ENCODE data around the gene DCAF5.
"Not testable (repeated sequence)": the region's sequence is repeated elsewhere in the genome, so short reads cannot be mapped to it uniquely, and the experiment has no call there.

Gene DCAF5

DNA sequence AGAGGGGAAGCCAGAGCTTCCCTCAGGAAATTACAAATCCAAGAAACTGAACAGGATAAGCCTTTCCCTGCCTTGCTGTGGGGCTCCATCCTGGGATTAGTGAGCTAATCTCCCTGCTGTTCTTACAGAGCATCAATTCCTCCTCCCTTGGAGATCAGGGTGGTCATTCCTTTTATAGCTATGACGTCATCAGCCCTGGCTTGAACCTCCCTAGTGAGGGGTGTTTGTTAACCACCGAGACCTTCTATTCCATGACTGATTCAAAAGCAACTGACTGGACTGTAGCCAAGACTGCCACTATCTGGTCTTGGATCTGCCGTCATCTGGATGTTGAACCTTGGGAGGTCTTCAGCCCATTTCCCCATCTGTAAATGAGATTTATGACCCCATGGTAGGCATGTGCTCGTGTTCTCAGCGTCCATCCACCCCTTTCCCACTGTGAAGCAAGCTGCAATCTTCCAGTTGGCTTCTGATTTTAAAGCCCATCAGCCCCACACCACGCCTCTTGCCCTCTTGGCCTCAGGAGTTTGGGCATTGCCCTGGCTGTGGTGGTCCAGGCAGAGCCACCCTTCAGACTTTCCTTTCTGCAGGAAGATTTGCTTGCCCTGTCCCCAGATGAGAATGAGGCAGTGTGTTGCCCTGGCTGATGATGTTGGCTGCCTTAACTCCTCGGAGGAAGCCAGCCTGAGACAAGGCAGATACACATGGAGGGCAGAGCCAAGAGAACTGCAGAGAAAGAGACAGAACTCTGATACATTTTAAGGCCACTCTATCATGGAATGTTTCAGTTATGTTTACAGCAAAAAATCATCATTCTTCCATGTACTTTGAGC lies 114.2 kb downstream of the DCAF5 start:
- no peak for DNase-seq

DNA sequence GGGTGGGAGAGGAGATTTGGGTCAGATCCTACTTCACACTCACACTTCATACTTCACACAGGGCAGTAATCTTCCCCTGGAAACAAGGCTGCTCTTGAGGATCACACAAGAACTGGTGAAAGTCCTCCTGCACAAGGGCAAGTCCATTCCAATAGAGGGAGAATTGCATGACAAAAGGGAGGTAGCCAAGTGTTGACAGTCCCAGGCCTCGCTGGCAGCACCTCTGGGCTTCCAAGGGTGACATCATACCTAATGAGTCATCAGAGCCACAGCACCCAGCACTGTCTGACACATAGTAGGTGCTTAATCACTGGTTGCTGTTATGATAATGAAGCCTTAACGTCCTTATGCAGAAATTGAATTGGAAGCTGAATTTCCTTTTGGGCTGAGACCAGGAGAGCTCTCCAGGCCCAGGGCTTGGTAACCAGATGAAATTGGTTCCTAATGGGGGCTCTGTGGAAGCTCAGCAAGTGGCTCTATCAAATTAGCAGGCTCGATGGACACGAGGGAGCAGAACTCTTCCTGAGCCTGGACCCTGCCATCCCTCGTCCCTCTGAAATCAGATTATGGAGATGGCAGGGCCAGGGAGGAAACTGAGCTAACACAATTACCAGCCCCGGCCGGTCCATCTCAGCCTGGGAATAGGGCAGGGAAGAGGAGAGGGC lies 115.0 kb downstream of the DCAF5 start:
- no peak for DNase-seq

GRCh38 chr14:69036757-69037506 lies 116.0 kb downstream of the DCAF5 start:
- no peak for DNase-seq

DNA sequence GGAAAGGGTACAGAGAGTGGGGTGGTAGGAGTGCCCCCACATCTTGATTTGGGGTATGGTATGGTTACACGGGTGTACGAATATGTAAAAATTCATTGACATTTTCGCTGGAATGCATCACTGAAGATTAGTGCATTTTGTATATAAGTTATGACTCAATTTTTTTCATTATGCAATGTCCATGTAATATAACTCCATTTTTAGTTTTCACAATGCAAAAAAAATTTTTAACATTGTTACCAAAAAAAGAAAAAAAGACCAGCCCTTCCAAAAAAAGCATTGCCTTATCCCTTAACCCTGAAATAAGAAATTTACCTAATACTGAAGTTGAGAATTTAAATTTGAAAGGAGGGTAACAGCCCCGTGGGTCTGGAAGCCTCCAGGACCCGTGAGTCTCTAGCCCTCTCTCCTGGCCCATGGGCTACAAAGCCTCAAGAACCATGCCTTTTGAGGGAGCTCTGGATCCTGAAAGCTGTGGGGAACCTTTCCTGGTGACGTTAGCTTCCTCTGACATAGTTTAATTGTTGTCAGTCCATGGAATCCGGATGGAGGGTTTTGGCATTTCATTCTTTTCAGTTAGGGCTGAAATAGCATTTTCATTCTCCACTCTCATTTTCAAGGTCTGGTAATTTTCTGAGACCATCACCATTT lies 118.2 kb downstream of the DCAF5 start:
- no peak for DNase-seq

DNA sequence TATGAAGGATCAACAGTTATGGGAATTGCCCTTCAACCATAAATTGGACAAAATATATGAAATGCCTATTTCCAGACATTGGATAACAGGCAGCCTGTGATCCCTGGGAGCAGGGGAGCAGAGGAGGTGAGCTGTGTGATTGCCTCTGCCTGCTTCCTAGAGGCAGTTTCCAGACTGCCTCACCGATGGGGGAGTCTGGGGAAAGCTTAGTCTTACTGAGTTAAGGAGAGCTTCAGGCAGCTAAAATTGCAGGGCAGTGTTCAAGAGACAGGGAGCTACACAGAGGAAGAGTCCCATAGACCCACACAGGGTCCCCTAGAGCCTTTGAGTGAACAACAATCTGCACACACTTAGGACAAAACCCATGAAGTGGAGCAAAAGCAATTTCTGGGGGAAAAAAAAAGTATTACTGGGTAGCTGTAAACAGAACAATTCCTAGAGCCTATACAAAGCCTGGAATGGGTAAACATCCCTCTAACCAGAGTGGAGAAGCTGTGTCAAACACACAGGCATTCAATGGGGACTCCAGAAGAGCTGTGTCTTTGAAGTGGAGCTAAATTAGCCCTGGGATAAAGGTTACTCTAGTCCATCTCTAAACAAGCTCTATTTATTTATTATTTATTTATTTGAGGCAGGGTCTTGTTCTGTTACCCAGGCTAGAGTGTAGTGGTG lies 125.5 kb downstream of the DCAF5 start:
- no peak for DNase-seq

- DNase-seq = no peak
Observed at GRCh38 chr14:69023035-69023434, 129.9 kb downstream of the DCAF5 start.

DNA sequence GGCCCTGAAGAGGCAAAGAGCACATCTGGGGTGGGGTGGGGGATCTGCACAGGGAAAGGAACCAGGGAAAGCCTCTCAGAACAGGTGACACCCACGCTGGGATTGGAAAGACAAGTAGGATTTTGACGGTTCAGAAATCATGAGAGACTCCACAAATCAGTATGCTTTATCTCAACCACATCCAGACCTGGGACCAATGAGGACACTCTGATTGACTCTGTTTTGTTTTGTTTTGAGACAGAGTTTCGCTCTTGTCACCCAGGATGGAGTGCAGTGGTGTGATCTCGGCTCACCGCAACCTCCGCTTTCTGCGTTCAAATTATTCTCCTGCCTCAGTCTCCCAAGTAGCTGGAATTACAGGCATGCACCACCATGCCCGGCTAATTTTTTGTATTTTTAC lies 130.8 kb downstream of the DCAF5 start:
- not testable (repeated sequence) for DNase-seq

DNA sequence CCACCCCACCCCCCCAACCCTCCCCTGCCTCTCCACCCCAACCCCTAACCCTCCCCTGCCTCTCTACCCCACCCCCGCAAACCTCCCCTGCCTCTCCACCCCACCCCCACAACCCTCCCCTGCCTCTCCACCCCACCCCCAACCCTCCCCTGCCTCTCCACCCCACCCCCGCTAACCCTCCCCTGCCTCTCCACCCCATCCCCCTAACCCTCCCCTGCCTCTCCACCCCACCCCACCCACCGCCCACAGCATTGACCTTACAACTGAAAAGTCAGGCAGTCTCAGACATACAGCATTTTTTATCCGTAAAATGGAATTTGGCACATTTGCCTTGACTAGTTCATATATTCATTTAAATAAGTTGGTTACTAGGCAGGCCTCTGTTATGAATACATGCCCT lies 135.2 kb downstream of the DCAF5 start:
- DNase-seq = no peak

DNA sequence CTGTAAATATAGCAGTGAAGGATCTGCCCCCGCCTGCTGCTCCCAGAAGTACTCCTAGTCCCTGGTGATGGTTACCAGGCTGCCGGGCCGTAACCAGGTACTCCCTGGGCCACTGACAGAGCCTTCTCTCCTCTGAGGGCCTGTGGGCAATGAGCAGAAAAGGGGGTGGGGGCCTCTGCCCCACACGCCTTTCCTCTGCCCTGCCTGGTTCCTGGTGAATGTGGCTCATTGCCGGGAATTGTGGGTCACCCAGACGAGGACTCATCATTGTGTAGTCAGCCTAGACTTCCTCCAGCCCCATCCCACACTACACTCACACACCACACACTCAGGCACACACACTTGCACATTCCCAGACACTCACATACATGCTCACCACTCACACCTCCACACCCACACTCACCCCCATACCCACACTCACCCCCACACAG lies 138.1 kb downstream of the DCAF5 start:
- DNase-seq = peak; percentile 34

GRCh38 chr14:69013943-69014782 lies 138.8 kb downstream of the DCAF5 start:
- DNase-seq = peak; percentile 43

- DNase-seq = peak; percentile 13
Observed at GRCh38 chr14:69012256-69012953, 140.5 kb downstream of the DCAF5 start.

- peak; percentile 45 for DNase-seq
Observed at GRCh38 chr14:69010648-69011047, 142.3 kb downstream of the DCAF5 start.

DNA sequence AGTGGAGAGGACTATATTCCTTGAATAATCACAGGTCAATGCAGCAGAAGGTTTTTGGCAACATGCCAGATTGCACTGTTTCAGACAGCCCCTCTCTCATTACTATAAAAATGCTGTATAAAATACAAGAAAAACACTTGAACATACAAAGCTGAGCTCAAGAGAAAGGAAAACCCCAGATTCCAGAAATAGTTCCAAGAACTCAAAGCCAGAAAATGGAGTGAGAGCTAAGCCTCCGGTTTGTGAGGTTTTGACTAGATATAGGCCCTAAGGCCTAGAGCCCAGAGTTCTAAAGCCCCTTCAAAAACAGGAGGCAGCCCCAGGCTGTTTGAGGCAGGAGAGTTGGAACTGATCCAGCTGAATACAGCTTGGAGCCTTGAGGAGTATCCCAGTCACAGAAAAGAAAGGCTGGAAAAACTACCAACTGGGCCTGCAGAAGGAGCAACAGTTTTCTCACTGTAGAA lies 144.5 kb downstream of the DCAF5 start:
- DNase-seq = peak; percentile 12

GRCh38 chr14:69006346-69006745 lies 146.6 kb downstream of the DCAF5 start:
- DNase-seq = peak; percentile 51

DNA sequence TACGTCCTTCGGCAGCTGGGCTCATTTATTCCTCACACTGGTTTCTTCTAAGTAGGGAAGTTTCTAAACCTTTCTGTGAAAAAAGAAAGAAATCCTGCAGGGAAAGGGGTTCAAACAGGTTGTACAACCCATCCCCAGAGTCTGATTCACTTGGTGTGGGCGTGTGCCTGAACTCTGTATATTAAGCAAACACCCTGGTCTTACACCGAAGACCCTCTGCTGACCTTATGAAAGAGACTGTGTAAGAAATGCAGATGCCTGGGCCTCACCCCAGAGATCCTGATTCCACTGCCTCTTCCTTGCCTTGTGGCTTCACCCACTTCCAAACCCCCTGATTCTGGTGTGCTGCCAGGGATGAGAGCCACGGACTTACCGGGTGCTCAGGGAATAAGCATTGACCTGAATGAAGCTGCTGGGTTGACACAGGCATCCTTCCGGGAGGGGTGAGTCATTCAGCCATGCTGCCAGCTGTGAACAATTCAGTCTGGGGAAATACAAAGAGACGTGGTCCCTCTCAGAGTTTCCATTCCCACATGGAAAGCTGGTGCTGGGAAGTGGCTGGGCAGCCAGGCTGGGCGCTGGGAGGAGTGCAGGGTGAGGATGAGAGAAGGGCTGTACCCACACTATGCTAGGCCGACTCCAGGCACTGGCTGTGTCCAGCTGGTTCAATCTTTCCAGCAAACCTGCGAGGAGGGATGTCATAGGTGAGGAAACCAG lies 147.3 kb downstream of the DCAF5 start:
- DNase-seq = peak; percentile 39

- DNase-seq = peak; percentile 14
Observed at GRCh38 chr14:69004731-69005431, 148.0 kb downstream of the DCAF5 start.

GRCh38 chr14:69003626-69004025 lies 149.3 kb downstream of the DCAF5 start:
- peak; percentile 50 for DNase-seq

DNA sequence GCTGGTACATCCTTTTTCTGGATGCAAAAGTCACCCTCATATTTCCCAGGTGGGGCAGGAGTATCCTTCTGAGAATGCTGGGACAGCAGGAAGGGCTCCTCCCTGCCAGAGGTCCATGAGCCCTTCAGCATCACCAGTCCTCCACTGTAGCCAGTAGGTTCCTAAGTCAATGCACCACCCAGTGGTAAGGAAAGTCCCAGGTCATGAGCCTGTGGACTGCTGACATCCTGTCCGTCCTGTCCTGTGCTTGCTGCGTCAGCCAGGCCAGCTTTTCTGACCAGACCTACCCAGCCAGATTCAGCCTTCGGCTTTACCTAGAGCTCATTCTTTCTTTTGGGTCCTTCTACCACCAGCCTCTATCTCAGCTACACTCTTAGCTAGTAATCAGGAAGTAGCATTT lies 150.8 kb downstream of the DCAF5 start:
- DNase-seq = peak; percentile 51

GRCh38 chr14:69001375-69001774 lies 151.5 kb downstream of the DCAF5 start:
- no peak for DNase-seq
